K562 treated with DMSO at 1 percent for 48 hours (cell line): ENCODE data around the gene GLRA2. TPM values are rescaled to one million over a fixed set of nuclear protein-coding genes. Genes with fewer than 3 reads are reported as not detected.

Experiments used
- total RNA-seq: library from RNA; unstranded; fragments of 300-600 nt; gene quantifications from 2 replicates; pipeline ENCODE4 v1.2.3, GENCODE V29; 2022; ENCODE audit warnings: low replicate concordance; ENCODE audit errors: extremely low read depth

Gene GLRA2
- not detected in 2 replicates for total RNA-seq

DNA sequence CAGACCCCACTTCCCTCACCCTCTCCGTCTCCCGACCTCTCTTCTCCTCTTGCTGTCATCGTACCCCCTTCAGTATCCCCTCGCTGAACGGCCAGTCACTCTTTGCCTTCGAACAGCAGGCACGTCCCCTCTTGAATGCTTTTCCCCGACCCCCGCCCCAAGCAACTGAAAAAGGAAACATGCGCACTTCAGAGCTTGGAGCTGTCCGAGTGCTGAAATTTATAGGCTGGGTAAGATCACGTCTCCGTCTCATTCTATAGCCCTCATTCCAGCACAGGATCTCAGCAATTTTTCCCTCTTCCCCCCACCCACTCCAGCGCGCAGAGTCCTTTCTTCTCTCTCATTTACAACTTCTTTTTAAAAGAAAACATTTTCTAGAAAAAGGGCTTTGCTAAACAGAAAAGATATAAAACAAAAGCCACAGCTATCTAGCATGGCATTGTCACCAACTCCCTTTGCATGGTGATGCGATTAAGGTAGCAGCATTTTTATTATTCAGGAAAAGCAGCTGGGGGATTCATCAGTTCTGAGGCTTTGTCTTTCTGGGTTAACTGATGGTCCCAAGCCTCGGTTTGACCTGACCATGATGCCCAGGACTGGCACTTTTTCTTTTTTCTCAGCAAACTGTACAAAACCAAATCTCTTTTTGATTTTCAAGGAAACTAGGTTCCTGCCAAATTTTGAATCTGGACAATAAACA is at the start of gene GLRA2:
GLRA2 (plus strand) TSS at position 247 of the 700 bp plus-strand sequence. CDS start 522 bp downstream, outside the sequence.

